Inferior parietal cortex (tissue), 1 donor: ENCODE results near the gene FGGY.
"Not testable (repeated sequence)": the region's sequence is repeated elsewhere in the genome, so short reads cannot be mapped to it uniquely, and the experiment has no call there.

ENCODE experiments used
- DNase-seq: peaks from one replicate; pipeline ENCODE4 v3.0.0-alpha.2; 2016; ENCODE audit errors: extremely low spot score

The FGGY gene

GRCh38 chr1:59732214-59732955 is 435.5 kb downstream of the FGGY start:
- DNase-seq: no peak

DNA sequence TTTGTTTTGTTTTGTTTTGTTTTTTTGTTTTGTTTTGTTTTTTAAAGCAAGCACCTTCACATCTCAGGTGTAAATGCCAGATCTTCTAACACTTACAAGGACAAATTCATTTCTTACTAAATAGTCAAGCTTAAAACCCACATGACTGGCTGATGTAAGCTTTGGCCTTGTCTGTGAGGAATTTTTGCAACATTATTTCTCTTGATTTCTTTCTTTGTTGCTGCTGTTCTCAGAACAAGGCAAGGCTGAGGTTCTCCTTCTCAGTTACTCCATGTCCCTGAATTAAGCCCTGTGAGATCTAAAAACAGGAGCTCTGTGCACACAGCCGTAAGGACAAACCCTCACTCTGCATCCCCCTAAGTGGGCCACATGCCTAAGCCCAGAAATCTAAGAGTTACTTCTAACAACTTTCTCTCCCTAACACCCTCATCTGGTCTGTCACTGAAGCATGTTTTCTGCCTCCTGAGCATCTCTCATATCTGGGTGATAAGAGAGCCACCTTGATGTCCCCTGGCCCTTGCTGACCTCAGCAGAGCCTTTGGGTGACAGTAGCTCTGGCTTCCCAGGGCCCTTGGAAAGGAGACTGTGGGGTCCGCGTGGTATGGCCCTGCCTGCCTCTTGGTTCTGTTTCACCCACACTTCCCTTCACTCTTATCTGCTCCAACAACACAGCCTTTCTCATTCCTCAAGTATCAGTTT is 436.7 kb downstream of the FGGY start:
- no peak for DNase-seq

DNA sequence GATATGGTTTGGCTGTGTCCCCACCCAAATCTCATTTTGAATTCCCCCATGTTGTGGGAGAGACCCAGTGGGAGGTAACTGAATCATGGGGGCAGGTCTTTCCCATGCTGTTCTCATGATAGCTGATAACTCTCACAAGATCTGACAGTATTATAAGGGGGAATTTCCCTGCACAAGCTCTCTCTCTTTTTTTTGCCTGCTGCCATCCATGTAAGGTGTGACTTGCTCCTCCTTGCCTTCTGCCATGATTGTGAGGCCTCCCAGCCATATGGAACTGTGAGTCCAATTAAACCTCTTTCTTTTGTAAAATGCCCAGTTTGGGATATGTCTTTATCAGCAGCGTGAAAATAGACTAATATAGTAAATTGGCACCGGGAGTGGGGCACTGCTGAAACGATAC is 439.0 kb downstream of the FGGY start:
- not testable (repeated sequence) for DNase-seq

DNA sequence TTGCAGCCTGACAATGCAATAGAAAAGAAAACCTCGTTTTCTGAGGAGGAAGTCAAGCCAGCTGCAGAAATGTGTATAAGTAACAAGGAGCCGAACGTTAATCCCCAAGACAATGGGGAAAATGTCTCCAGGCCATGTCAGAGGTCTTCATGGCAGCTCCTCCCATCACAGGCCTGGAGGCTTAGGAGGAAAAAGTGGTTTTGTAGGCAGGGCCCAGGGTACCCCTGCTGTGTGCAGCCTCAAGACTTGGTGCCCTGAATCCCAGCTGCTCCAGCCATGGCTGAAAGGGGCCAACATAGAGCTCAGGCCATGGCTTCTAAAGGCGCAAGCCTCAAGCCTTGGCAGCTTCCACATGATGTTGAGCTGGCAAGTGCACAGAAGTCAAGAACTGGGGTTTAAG is 439.9 kb downstream of the FGGY start:
- DNase-seq: no peak

DNA sequence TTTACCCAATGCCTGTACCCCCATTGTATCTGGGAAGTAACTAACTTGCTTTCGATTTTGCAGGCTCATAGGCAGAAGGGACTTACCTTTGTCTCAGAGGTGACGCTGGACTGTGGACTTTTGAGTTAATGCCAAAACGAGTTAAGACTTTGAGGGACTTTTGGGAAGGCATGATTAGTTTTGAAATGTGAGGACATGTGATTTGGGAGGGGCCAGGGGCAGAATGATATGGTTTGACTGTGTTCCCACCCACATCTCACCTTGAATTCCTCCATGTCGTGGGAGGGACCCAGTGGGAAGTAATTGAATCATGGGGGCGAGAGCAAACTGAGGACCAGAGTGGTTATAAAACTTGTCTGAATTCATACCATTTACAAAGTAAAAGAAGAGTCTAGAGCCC is 440.7 kb downstream of the FGGY start:
- DNase-seq: no peak

GRCh38 chr1:59738152-59738551 is 441.3 kb downstream of the FGGY start:
- no peak for DNase-seq

DNA sequence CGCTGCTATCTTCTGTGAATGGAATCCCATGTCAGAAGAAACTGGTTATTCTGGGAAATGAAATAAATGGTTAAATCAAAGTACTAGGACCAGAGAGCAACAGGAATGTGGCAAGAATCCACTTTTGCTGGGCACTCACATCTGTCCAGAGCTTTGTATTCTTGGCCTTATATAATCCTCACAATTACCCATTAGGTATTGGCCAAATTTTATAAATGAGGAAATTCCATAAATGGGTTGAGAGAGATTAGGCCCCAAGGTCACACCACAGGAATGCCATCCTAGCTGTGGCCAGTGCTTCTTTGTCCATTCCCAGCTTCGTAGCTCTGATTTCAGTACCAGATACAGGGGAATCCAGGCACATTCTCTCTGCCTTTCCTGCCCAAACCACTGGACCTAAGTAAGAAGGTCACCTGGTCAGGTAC is 441.7 kb downstream of the FGGY start:
- DNase-seq: no peak

- no peak for DNase-seq
These were observed 442.2 kb downstream of the FGGY start for GRCh38 chr1:59739111-59739510.

GRCh38 chr1:59742526-59742925 is 445.6 kb downstream of the FGGY start:
- DNase-seq: no peak

GRCh38 chr1:59743324-59744091 is 446.6 kb downstream of the FGGY start:
- DNase-seq: no peak

DNA sequence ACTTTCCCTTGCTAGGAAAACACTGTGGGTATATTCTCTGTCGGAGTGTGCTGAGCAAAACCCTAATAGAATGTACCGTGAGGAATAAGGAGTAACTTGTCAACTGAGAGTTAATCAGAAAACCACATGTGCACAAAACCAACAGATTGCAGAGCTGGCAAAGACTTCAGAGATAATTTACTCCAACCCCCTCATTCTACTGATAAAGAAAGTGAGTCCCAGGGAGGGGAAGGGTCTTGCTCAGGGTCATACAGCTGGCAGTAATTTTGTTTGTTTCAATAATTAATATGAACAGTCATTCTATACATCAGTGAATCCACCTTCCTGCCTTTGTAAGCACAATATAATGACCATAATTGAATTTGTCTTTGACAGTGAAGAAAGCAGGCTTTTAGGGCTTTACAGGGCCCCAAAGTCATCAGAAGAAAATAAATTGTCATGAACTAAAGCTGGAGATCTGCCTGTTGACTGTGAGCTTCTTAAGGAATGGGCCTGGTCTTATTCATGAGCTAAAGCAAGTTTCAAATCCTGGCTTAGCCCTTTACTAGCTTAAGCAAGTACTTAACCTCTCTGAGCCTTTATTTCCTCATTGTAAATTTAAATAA is 450.6 kb downstream of the FGGY start:
- DNase-seq: no peak

GRCh38 chr1:59748123-59748522 is 451.2 kb downstream of the FGGY start:
- no peak for DNase-seq

DNA sequence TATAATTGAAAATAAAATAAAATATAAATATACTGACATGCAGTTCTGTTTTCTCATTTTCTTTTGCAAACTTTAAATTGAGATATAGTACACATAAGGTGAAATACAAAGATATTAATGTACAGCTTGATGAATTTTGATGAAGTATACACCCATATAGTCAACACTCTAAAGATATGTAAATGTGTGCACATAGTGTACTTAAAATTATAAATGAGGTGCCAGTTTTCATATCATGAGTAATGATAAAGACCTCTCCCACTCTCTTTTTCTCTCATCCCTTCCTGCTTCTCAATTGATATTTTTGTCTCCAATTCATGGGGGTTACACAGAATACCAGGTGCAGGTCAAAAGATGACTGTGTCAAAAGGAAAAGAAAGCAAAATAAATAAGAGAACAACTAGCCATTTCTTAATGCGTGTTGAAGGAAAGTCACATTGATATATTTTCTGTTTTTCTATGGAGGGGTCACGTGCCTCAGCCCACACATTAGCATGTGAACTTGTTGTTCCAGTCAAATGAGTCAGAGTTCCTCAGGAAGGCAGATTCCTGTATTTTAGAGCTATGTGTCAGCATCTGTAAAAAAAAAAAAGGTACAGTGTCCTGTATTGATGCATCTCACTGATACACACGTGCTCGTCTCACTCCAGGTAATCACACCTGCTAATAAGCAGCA is 453.6 kb downstream of the FGGY start:
- DNase-seq: no peak

DNA sequence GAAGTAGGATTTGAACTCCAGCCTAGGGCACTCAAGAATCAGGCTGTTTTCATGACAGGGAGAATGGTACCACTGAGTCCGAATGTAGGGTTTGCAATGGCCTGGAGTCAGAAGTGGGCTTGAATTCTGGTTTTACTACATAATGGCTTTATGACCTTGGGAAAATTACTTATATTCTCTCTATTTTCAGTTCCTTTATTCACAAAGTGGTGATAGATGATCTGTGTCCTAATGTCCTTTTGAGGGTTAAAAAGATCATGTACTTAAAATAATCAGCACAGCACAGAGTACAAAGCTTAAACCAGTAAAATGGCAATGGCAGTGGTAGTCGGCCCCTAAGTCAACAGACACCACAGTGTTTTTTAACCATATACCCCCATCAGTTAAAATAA is 454.1 kb downstream of the FGGY start:
- no peak for DNase-seq

DNA sequence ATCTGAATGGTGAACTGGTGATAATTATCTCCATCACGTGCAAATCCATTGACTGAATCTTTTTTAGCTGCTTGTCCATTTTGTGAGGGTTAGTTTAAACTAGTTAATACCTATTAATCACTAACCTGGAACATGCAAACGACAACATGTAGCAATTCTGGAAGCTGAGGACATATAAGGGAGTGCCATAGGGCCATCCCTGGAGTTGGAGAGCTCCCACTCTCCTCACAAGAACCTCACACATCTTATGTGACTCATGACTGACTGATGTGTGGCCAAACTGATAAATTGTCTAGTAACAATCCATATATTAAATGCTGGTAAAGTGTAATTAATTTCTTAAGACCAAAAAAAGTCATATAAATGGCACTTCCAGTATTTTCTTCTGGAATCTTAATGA is 454.9 kb downstream of the FGGY start:
- DNase-seq: no peak

- DNase-seq: no peak
These were observed 455.9 kb downstream of the FGGY start for GRCh38 chr1:59752556-59753414.

- DNase-seq: no peak
These were observed 458.3 kb downstream of the FGGY start for GRCh38 chr1:59755069-59755685.

DNA sequence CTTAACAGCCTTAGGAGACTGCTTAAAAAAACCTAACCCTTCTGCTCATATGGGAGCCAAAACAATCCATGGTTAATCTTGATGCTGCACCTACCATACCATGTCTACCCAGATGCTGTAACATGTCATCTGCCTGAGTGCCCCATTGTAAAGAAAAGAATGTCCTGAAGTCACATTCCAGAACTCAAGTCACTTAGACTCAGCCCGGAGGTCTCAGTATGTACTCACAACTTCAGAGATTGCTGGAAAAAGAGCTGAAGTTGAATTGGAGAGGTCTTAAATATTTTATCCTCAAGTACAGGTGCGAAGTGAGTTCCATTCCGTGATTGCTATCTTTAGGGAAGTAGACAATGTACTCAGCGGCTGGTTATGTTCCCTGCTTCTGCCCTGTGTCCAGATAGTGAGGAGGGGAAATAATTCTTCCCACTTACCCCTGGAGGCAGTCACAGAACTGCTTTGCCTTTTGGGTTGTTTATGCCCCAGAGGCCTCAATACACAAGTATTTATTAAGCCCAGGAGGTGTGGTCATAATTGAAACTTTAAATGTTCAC is 460.4 kb downstream of the FGGY start:
- DNase-seq: no peak

- DNase-seq: peak; percentile 90
These were observed 462.4 kb downstream of the FGGY start for GRCh38 chr1:59759156-59759925.
